Neuronal stem cell (in vitro differentiated cells): Measurements from ENCODE around the gene GAPDHS.

ENCODE experiments used
- DNase-seq: peaks from one replicate; pipeline ENCODE4 v3.0.0-alpha.2; 2013; ENCODE audit warnings: low spot score
- H2AFZ ChIP-seq: one replicate; pipeline ENCODE4 v1.6.1; 2013; ENCODE audit warnings: mild to moderate bottlenecking, low read length, inconsistent platforms
- H2AK5ac ChIP-seq: 2 replicates; pipeline ENCODE4 v1.6.1; 2013; ENCODE audit warnings: low read depth, mild to moderate bottlenecking, inconsistent platforms, low read length, moderate library complexity, mixed read lengths
- H2BK120ac ChIP-seq: 2 replicates; pipeline ENCODE4 v1.6.1; 2013; ENCODE audit warnings: low read depth, mild to moderate bottlenecking, inconsistent platforms, low read length, moderate library complexity, mixed read lengths
- H2BK12ac ChIP-seq: one replicate; pipeline ENCODE4 v1.6.1; 2013; ENCODE audit warnings: low read length, inconsistent platforms
- H2BK15ac ChIP-seq: 2 replicates; pipeline ENCODE4 v1.6.1; 2013; ENCODE audit warnings: mild to moderate bottlenecking, low read length, inconsistent platforms, mixed read lengths
- H2BK5ac ChIP-seq: one replicate; pipeline ENCODE4 v1.6.1; 2013; ENCODE audit warnings: inconsistent platforms, mild to moderate bottlenecking, low read length, moderate library complexity
- H3K14ac ChIP-seq: one replicate; pipeline ENCODE4 v1.6.1; 2013; ENCODE audit warnings: low read length, inconsistent platforms
- H3K18ac ChIP-seq: 2 replicates; pipeline ENCODE4 v1.6.1; 2013; ENCODE audit warnings: low read length, inconsistent platforms
- H3K23ac ChIP-seq: 2 replicates; pipeline ENCODE4 v1.6.1; 2013; ENCODE audit warnings: low read depth, mild to moderate bottlenecking, mixed read lengths, low read length, inconsistent platforms; ENCODE audit not compliant: poor library complexity
- H3K27ac ChIP-seq: replicated peaks from 3 replicates; pipeline ENCODE4 v1.5.1; 2013; ENCODE audit warnings: low read length, inconsistent platforms
- H3K27me3 ChIP-seq, 3 experiments: 2 replicates each; pipeline ENCODE4 v1.6.1; 2013; ENCODE audit warnings: low read length in 3 of 3, mild to moderate bottlenecking in 2 of 3, inconsistent platforms in 1 of 3, low read depth in 1 of 3, mixed read lengths in 1 of 3, moderate library complexity in 1 of 3; ENCODE audit not compliant: control insufficient read depth in 3 of 3, insufficient read depth in 3 of 3
- H3K36me3 ChIP-seq, 2 donors: replicated peaks in 1 of 2; 2 replicates each; pipeline ENCODE4 v1.6.1; 2013; ENCODE audit warnings: low read length in 2 of 2; ENCODE audit not compliant: control insufficient read depth in 2 of 2, insufficient read depth in 2 of 2
- H3K4ac ChIP-seq: 2 replicates; pipeline ENCODE4 v1.6.1; 2013; ENCODE audit warnings: inconsistent platforms, mild to moderate bottlenecking, low read length, moderate library complexity
- H3K4me1 ChIP-seq, 2 donors: 1 replicate in 1 of 2; 2 replicates in 1 of 2; pipeline ENCODE4 v1.6.1; 2013; ENCODE audit warnings: low read length in 2 of 2, low read depth in 1 of 2; ENCODE audit not compliant: control insufficient read depth in 2 of 2, insufficient read depth in 1 of 2
- H3K4me2 ChIP-seq: one replicate; pipeline ENCODE4 v1.6.1; 2013; ENCODE audit warnings: mild to moderate bottlenecking, low read length, inconsistent platforms; ENCODE audit not compliant: insufficient read depth, poor library complexity, severe bottlenecking
- H3K4me3 ChIP-seq, 2 donors: 2 replicates each; pipeline ENCODE4 v1.5.1; 2013; ENCODE audit warnings: low read length in 2 of 2, mild to moderate bottlenecking in 2 of 2, inconsistent platforms in 1 of 2, moderate library complexity in 1 of 2
- H3K79me1 ChIP-seq: one replicate; pipeline ENCODE4 v1.6.1; 2013; ENCODE audit warnings: low read depth, mild to moderate bottlenecking, inconsistent platforms, low read length, moderate library complexity
- H3K9ac ChIP-seq: one replicate; pipeline ENCODE4 v1.6.1; 2013; ENCODE audit warnings: mild to moderate bottlenecking, low read depth, low read length, inconsistent platforms; ENCODE audit not compliant: poor library complexity
- H3K9me3 ChIP-seq, 2 donors: replicated peaks in 1 of 2; 2 replicates each; pipeline versions ENCODE3 to v1.6.1; 2013; ENCODE audit warnings: low read length in 2 of 2, mild to moderate bottlenecking in 2 of 2, inconsistent platforms in 1 of 2, low read depth in 1 of 2, mixed read lengths in 1 of 2, moderate library complexity in 1 of 2; ENCODE audit not compliant: control insufficient read depth in 2 of 2, insufficient read depth in 1 of 2
- H4K8ac ChIP-seq: one replicate; pipeline ENCODE4 v1.6.1; 2013; ENCODE audit warnings: low read depth, mild to moderate bottlenecking, inconsistent platforms, low read length, moderate library complexity
- H4K91ac ChIP-seq: one replicate; pipeline ENCODE4 v1.6.1; 2013; ENCODE audit warnings: low read length, low read depth, mild to moderate bottlenecking, inconsistent platforms; ENCODE audit not compliant: poor library complexity
- WGBS, 2 donors: extraction: QIAGEN DNeasy Blood & Tissue Kit; methylation state at CpG; one replicate each; pipeline ENCODE4 v1.1.7; 2013; ENCODE audit warnings: missing lambda C conversion rate in 2 of 2, mixed read lengths in 1 of 2; ENCODE audit not compliant: insufficient read length in 2 of 2, insufficient replicate concordance in 1 of 2; ENCODE audit errors: extremely low coverage in 2 of 2; 5-methylcytosine and 5-hydroxymethylcytosine counted together

Gene GAPDHS

GRCh38 chr19:35557539-35558399, 24.5 kb downstream of the GAPDHS start:
- Histone ChIP-seq H2BK5ac (no peak overlapping the region), H4K91ac (no peak overlapping the region), H2AFZ (peak overlapping the region; percentile 93), H3K79me1 (peaks cover 2% of the 10 kb centered on the region), H3K4ac (no peak overlapping the region), H3K9ac (peak overlapping the region; percentile 90), H2BK15ac (peak overlapping the region; percentile 70), H3K18ac (peak overlapping the region; percentile 88), H3K36me3 (no peaks in the 10 kb centered on the region), H3K4me2 (peak overlapping the region; percentile 90), H2BK12ac (peak overlapping the region; percentile 86), H3K4me1 (peaks cover 0 to 3% of the 10 kb centered on the region in 2 donors), H2BK120ac (no peak overlapping the region), H4K8ac (peak overlapping the region; percentile 74), H3K4me3 (peak overlapping the region; percentile 43 to 79), H3K14ac (peak overlapping the region; percentile 60), H3K9me3 (peaks cover 0 to 4% of the 10 kb centered on the region in 2 donors), H3K27me3 (peaks cover 2 to 71% (median 32%) of the 10 kb centered on the region in 3 experiments), H3K23ac (peak overlapping the region; percentile 92), H3K27ac (peak overlapping the region; percentile 51), H2AK5ac (peak overlapping the region; percentile 89)
- no CpG with 5 or more reads among the region's 60 CpGs for WGBS, 2 donors
- peak; percentile 89 for DNase-seq

DNA sequence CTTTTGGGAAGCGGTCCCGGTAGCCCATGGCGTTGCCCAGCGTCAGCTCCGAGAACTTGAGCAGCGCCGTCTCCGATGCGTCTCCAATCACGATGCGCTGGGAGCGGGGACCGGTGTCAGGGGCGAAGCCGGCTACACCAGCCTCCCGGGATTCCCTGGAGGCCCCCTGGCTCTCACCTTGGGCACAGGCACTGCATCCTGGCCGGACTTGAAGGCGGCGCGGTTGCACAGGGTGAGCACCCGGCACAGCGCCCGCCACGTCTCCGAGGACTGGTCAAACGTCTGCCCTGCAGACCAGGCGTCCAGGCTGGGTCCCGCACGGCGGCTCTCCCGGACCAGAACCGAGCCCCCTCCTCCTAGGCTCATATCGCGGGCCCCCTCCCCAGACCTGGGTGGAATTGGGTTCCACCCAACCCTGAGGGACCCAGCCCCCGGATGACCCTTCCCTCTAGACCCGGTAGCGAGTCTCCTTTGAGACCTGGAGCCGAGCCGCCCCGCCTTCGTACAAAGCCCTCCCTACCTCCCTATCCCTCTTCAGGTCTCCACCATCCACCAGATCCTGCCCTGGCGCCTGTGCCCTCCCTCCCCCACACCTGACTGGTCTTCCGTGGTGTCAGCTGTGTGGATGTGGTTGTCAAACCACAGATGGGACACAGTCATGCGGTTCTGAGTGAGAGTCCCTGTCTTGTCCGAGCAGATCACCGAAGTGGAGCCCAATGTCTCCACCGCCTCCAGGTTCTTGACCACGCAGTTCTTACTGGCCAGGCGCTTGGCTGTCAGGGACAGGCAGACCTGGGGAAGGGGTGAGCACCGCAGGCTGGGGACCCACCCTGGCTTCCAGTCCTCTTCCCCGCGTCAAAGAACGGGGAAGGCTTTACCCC, 25.4 kb downstream of the GAPDHS start:
- Histone ChIP-seq H3K27me3 (peaks cover 2 to 71% (median 32%) of the 10 kb centered on the region in 3 experiments), H4K8ac (no peak overlapping the region), H2BK5ac (no peak overlapping the region), H3K27ac (no peak overlapping the region), H3K9ac (no peak overlapping the region), H3K79me1 (peaks cover 2% of the 10 kb centered on the region), H3K18ac (peak overlapping the region; percentile 81), H3K23ac (peak overlapping the region; percentile 3), H2AK5ac (peak overlapping the region; percentile 89), H4K91ac (no peak overlapping the region), H2BK12ac (no peak overlapping the region), H2AFZ (peak overlapping the region; percentile 93), H3K4ac (no peak overlapping the region), H2BK15ac (peak overlapping the region; percentile 5), H3K4me3 (peak overlapping the region; percentile 43 to 73), H3K9me3 (peaks cover 0 to 4% of the 10 kb centered on the region in 2 donors), H3K14ac (peak overlapping the region; percentile 12), H2BK120ac (no peak overlapping the region), H3K36me3 (no peaks in the 10 kb centered on the region), H3K4me2 (peak overlapping the region; percentile 48), H3K4me1 (peaks cover 0 to 3% of the 10 kb centered on the region in 2 donors)
- WGBS, 2 donors = no CpG with 5 or more reads among the region's 53 CpGs
- no peak for DNase-seq

DNA sequence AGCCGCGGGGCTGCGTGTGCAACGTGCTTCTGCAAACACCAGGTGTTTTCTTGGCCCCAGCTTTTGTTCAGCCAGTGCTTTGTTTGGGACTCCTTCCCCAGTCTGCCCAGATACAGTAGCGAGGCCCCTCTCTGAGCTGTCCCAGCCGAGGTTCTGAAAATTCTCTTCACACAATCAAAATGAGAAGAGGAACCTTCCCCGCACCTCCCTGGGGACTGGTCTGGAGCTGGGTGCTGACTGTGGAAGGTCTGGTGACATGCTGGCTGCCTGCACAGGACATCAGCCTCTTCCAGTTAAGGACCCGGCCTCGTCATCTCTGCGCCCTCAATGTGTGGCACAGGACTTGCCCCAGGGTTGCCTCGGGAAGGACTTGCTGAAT, 26.0 kb downstream of the GAPDHS start:
- Histone ChIP-seq H4K91ac (no peak overlapping the region), H3K4me3 (no peak overlapping the region), H3K27ac (no peak overlapping the region), H3K14ac (peak overlapping the region; percentile 67), H3K79me1 (peaks cover 2% of the 10 kb centered on the region), H2AK5ac (no peak overlapping the region), H3K9ac (peak overlapping the region; percentile 66), H2BK12ac (no peak overlapping the region), H3K4me2 (no peak overlapping the region), H2BK120ac (no peak overlapping the region), H3K4ac (no peak overlapping the region), H3K9me3 (peaks cover 0 to 4% of the 10 kb centered on the region in 2 donors), H3K27me3 (peaks cover 2 to 69% (median 32%) of the 10 kb centered on the region in 3 experiments), H3K18ac (no peak overlapping the region), H2BK15ac (no peak overlapping the region), H3K23ac (peak overlapping the region; percentile 83), H2BK5ac (no peak overlapping the region), H3K36me3 (no peaks in the 10 kb centered on the region), H4K8ac (no peak overlapping the region), H2AFZ (no peak overlapping the region), H3K4me1 (peaks cover 0 to 3% of the 10 kb centered on the region in 2 donors)
- no peak for DNase-seq
- WGBS, 2 donors = no CpG with 5 or more reads among the region's 11 CpGs
